Activated CD4-positive, alpha-beta T cell treated with anti-CD3 and anti-CD28 coated beads, Interleukin-2, amount 50 U/mL, for 16 hours (primary cell): ENCODE measurements around the gene TTC28.
"Not testable (repeated sequence)": the region's sequence is repeated elsewhere in the genome, so short reads cannot be mapped to it uniquely, and the experiment has no call there.

Source experiments
- DNase-seq: peaks from one replicate; pipeline ENCODE4 v3.0.0-alpha.2; 2020

Gene TTC28

GRCh38 chr22:28553108-28553866 is 126.4 kb downstream of the TTC28 start:
- not testable (repeated sequence) for DNase-seq

GRCh38 chr22:28548406-28548805 is 131.2 kb downstream of the TTC28 start:
- no peak for DNase-seq

- no peak for DNase-seq
These were observed 132.4 kb downstream of the TTC28 start for GRCh38 chr22:28547132-28547842.

DNA sequence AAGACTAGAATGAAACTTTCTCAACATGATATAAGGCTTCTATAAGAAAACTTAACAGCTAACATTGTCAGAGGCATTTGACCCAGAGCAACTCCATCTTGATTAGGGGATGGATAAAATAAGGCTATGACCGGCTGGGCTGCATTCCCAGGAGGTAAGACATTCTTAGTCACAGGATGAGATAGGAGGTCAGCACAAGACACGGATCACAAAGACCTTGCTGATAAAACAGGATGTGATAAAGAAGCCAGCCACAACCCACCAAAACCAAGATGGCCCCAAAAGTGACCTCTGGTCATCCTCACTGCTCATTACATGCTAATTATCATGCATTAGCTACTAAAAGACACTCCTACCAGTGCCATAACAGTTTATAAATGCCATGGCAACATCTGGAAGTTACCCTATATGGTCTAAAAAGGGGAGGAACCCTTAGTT is 135.2 kb downstream of the TTC28 start:
- no peak for DNase-seq

DNA sequence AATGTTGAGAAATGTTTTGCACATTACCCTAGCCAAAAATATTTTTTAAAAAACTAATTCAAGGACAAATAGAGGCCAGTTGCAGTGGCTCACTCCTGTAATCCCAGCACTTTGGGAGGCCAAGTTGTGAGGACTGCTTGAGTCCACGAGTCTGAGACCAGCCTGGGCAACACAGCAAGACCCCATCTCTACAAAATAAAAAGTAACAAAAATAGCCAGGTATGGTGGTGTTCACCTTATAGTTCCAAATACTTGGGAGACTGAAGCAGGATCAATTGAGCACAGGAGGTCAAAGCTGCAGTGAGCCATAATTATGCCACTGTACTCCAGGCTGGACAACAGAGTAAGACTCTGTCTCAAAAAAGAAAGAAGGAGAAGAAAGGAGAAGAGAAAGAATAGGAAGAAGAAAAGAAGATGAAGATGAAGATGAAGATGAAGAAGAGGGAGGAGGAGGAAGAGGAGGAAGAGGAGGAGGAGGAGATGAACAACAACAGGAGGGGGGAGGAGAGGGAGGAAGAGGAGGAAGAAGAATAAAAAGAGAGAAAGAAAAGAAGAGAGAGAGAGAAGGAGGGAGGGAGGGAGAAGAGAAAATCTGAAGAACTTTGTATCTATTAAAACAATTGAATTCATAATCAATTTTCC is 136.5 kb downstream of the TTC28 start:
- no peak for DNase-seq

GRCh38 chr22:28541137-28541536 is 138.5 kb downstream of the TTC28 start:
- no peak for DNase-seq

- no peak for DNase-seq
These were observed 140.7 kb downstream of the TTC28 start for GRCh38 chr22:28538922-28539321.

GRCh38 chr22:28530565-28530964 is 149.1 kb downstream of the TTC28 start:
- DNase-seq = not testable (repeated sequence)

DNA sequence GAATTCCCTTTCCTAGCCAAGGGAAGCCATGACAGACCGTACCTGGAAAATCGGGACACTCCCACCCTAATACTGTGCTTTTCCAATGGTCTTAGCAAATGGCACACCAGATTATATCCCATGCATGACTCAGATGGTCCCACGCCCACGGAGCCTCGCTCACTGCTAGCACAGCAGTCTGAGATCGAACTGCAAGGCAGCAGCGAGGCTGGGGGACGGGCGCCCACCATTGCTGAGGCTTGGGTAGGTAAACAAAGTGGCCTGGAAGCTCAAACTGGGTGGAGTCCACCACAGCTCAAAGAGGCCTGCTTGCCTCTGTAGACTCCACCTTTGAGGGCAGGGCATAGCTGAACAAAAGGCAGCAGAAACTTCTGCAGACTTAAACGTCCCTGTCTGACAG is 150.5 kb downstream of the TTC28 start:
- DNase-seq = not testable (repeated sequence)

DNA sequence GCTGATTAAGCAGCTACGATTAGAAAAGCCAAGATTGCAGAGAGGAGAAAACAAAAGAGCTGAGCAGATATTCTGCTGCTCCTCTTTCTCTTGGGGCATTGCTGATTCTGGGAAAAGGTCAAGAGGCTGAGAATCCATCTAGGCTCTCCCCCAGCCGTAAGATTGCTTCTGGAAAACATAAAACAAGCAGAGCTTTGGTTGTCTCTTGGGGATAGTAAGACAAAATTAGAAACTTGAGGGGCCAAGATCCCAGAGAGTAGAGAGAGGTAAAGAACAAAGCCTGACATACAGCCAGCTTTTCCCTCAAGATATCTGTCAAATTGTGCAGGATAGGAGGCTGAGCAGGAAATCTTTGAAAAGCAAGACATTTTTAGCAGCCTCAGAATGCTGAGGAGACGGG is 158.2 kb downstream of the TTC28 start:
- no peak for DNase-seq

DNA sequence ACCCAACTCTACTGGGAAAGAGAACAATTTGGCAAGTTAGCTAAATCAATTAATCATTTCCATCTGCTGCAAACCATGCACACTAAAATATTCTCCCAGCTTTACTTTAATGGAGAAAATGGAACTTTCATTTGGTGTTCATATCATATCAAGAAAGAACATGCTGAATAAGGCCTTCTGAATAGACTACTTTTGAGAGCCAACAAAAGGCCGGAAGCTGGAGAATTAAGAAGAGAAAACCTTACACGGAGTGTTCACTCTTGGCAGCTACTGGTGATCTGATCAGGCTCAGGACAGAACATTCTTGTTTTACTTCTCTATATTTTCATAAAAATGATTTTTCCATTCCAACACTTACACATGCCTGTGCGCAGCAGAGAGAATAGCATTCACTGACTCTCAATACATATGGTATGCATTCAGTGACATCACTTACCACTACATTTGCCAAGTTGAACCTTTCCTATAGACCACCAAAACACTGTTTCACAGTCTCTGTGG is 165.3 kb downstream of the TTC28 start:
- no peak for DNase-seq

- DNase-seq = not testable (repeated sequence)
These were observed 167.3 kb downstream of the TTC28 start for GRCh38 chr22:28512387-28512786.

GRCh38 chr22:28507896-28508295 is 171.7 kb downstream of the TTC28 start:
- no peak for DNase-seq

DNA sequence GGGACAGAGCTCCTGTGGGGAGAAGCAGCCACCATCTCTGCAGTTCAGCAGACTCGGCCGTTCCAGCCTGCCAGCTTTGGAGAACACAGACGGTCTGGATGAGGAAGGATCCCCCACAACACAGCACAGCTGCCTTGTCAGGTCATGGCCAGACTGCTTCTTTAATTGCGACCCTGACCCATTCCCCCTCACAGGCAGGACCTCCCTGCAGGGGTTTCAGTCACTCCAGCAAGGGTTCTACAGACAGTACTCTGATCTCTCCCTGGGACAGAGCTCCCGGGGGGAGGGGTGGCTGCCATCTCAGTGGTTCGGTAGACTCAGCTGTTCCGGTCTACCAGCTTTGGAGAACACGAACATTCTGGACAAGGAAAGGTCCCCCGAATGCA is 173.5 kb downstream of the TTC28 start:
- DNase-seq = no peak

GRCh38 chr22:28505416-28506149 is 174.1 kb downstream of the TTC28 start:
- DNase-seq = no peak

DNA sequence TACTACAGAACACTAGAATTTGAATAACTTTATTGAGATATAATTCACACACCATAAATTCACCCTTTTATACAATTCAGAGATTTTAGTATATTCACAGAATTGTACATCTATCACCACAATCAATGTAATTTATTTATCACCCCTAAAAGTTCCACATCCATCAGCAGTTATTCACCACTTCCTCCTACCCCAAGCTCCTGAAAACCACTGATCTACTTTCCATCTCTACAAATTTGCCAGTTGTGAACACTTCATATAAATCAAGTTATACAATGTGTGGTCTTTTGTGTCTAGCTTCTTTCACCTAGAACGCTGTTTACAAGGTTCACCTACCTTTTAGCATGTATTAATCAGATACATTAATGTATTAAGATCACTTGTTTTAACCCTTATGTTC is 179.6 kb downstream of the TTC28 start:
- no peak for DNase-seq

DNA sequence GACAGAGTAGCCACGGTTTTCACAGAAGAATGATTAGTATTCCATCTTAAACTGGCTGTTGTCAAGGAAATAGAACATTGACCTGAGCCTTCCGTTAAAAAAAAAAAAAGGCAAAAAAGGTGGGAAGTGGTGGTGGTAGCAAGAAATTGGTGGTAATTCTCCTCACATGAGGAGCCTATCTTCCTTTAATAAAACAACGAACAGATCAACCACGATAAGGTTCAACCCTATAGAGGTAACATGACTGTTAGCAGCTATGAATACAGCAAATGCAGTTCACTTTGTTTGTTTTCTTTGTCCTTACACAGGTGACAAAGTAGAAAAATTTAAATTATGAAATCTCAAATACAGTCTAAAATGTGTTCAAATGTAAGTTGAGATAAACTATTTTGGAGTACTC is 181.6 kb downstream of the TTC28 start:
- no peak for DNase-seq

- DNase-seq = no peak
These were observed 182.5 kb downstream of the TTC28 start for GRCh38 chr22:28497188-28497587.

DNA sequence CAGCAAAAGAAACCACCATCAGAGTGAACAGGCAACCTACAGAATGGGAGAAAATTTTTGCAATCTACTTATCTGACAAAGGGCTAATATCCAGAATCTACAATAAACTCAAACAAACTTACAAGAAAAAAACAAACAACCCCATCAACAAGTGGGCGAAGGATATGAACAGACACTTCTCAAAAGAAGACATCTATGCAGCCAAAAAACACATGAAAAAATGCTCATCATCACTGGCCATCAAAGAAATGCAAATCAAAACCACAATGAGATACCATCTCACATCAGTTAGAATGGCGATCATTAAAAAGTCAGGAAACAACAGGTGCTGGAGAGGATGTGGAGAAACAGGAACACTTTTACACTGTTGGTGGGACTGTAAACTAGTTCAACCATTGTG is 188.4 kb downstream of the TTC28 start:
- DNase-seq = not testable (repeated sequence)

DNA sequence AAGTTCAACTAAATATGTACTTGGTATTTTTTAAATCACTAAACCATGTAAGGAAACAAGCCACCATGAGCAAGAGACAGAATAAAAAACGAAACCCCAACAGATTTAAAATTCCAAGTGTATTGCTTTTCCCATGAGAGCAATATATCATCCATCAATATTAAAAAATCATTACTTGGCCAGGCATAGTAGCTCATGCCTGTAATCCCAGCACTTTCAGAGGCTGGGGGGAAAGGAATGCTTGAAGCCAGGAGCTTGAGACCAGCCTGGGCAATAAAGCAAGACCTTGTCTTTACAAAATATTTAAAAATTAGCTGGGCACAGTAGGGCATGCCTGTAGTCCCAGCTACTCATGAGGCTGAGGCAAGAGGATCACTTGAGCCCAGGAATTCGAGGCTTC is 190.8 kb downstream of the TTC28 start:
- DNase-seq = no peak

- no peak for DNase-seq
These were observed 195.0 kb downstream of the TTC28 start for GRCh38 chr22:28484662-28485061.

DNA sequence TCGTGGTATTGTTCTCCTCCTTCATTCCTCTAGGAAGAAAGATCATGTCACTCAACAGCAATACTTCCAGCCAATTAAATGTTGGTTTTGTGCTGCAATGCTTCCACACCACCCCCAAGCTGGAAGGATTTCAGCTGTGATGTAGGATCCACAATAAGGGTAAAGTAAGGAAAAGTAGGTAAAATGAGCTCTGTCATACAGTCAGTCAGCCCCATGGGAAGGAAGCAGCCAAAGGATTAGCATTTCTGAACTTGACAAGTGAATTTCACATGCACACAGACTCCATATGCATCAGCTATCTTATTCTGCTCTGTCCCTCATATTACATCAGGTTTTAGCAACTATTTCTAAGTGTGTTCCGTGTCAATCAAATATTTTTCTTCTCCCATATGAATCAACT is 197.9 kb downstream of the TTC28 start:
- DNase-seq = no peak
